KBM-7 (cell line): Measurements from ENCODE around the gene SNAP91.
A peak's percentile ranks its signal among the peaks of the same experiment; 100 is the strongest.
"Not testable (repeated sequence)": the region's sequence is repeated elsewhere in the genome, so short reads cannot be mapped to it uniquely, and the experiment has no call there.

Experiments
- DNase-seq: peaks from one replicate; pipeline ENCODE4 v3.0.0-alpha.2; 2015
- in situ Hi-C: fragments of 300-500 bp; cut with MboI; formaldehyde crosslinking; loops from 2 replicates; pipeline ENCODE4 v1.14.3; 2020; ENCODE audit warnings: low sequenced_read_pairs, low pct_unique_long_range_greater_than_20kb, mixed read lengths

The SNAP91 gene

GRCh38 chr6:83708970-83709747 is at the start of gene SNAP91:
Gene SNAP91 (minus strand): TSS chr6:83709101. CDS start chr6:83707927, 1,174 bp downstream.
- in situ Hi-C loops: no loop called here
- peak; percentile 27 for DNase-seq

GRCh38 chr6:83758533-83758932 is 49.6 kb upstream of the SNAP91 start:
- DNase-seq: no peak
- in situ Hi-C loops: no loop called here

- no peak for DNase-seq
- in situ Hi-C loops: no loop called here
Measured at GRCh38 chr6:83757021-83757420, 48.1 kb upstream of the SNAP91 start.

GRCh38 chr6:83756565-83756964 is 47.7 kb upstream of the SNAP91 start:
- in situ Hi-C loops: no loop called here
- no peak for DNase-seq

- DNase-seq, in situ Hi-C loops: not testable (repeated sequence)
Measured at GRCh38 chr6:83752375-83752774, 43.5 kb upstream of the SNAP91 start.

GRCh38 chr6:83741089-83741488 is 32.2 kb upstream of the SNAP91 start:
- in situ Hi-C loops: no loop called here
- DNase-seq: no peak

- no peak for DNase-seq
- in situ Hi-C loops: no loop called here
Measured at GRCh38 chr6:83735461-83735860, 26.6 kb upstream of the SNAP91 start.

- in situ Hi-C loops: no loop called here
- DNase-seq: no peak
Measured at GRCh38 chr6:83729871-83730270, 21.0 kb upstream of the SNAP91 start.

GRCh38 chr6:83722876-83723275 is 14.0 kb upstream of the SNAP91 start:
- in situ Hi-C loops: no loop called here
- DNase-seq: no peak

GRCh38 chr6:83717809-83718208 is 8.9 kb upstream of the SNAP91 start:
- in situ Hi-C loops: no loop called here
- no peak for DNase-seq

- no peak for DNase-seq
- in situ Hi-C loops: no loop called here
Measured at GRCh38 chr6:83711958-83712357, 3.1 kb upstream of the SNAP91 start.

GRCh38 chr6:83709748-83710050 is 798 bp upstream of the SNAP91 start:
- in situ Hi-C loops: no loop called here
- no peak for DNase-seq

GRCh38 chr6:83708546-83708969 is 343 bp downstream of the SNAP91 start:
- DNase-seq: peak; percentile 33
- in situ Hi-C loops: no loop called here

- in situ Hi-C loops: no loop called here
- DNase-seq: peak; percentile 15
Measured at GRCh38 chr6:83707829-83708545, 914 bp downstream of the SNAP91 start.

- DNase-seq: no peak
- in situ Hi-C loops: no loop called here
Measured at GRCh38 chr6:83702749-83703148, 6.2 kb downstream of the SNAP91 start.

- in situ Hi-C loops: no loop called here
- no peak for DNase-seq
Measured at GRCh38 chr6:83702077-83702476, 6.8 kb downstream of the SNAP91 start.

- in situ Hi-C loops: no loop called here
- DNase-seq: no peak
Measured at GRCh38 chr6:83696674-83697073, 12.2 kb downstream of the SNAP91 start.

GRCh38 chr6:83685481-83685880 is 23.4 kb downstream of the SNAP91 start:
- in situ Hi-C loops: no loop called here
- DNase-seq: no peak

- no peak for DNase-seq
- in situ Hi-C loops: no loop called here
Measured at GRCh38 chr6:83677791-83678190, 31.1 kb downstream of the SNAP91 start.

- in situ Hi-C loops: no loop called here
- DNase-seq: no peak
Measured at GRCh38 chr6:83637953-83638352, 70.9 kb downstream of the SNAP91 start.

- in situ Hi-C loops: no loop called here
Measured at GRCh38 chr6:83636800-83637199, 72.1 kb downstream of the SNAP91 start.

More at GRCh38 chr6:83636800-83637199, 72.1 kb downstream of the SNAP91 start:
- no peak for DNase-seq
